HG03175 (cell line): Measurements from ENCODE around the gene RPL32.
"Not testable (repeated sequence)": the region's sequence is repeated elsewhere in the genome, so short reads cannot be mapped to it uniquely, and the experiment has no call there.

ENCODE experiments used
- ATAC-seq: cut with Tn5 transposase; IDR thresholded peaks from one replicate; pipeline ENCODE4 v1.9.1; 2021; ENCODE audit warnings: mild to moderate bottlenecking, moderate library complexity; ENCODE audit not compliant: unreplicated experiment

Gene RPL32

GRCh38 chr3:12810013-12810780, 31.2 kb downstream of the RPL32 start:
- peak; percentile 98 for ATAC-seq

GRCh38 chr3:12809435-12809834, 31.9 kb downstream of the RPL32 start:
- no peak for ATAC-seq

GRCh38 chr3:12809001-12809400, 32.4 kb downstream of the RPL32 start:
- no peak for ATAC-seq

- no peak for ATAC-seq
Measured at GRCh38 chr3:12808587-12808986, 32.8 kb downstream of the RPL32 start.

GRCh38 chr3:12807601-12808359, 33.6 kb downstream of the RPL32 start:
- ATAC-seq, result no peak

GRCh38 chr3:12807066-12807465, 34.3 kb downstream of the RPL32 start:
- no peak for ATAC-seq

- ATAC-seq, result no peak
Measured at GRCh38 chr3:12803371-12803770, 38.0 kb downstream of the RPL32 start.

GRCh38 chr3:12799525-12800440, 41.6 kb downstream of the RPL32 start:
- no peak for ATAC-seq

- ATAC-seq, result no peak
Measured at GRCh38 chr3:12798559-12799179, 42.7 kb downstream of the RPL32 start.

- no peak for ATAC-seq
Measured at GRCh38 chr3:12797892-12798558, 43.3 kb downstream of the RPL32 start.

- ATAC-seq, result no peak
Measured at GRCh38 chr3:12797124-12797891, 44.1 kb downstream of the RPL32 start.

- ATAC-seq, result peak; percentile 55
Measured at GRCh38 chr3:12796171-12797123, 44.9 kb downstream of the RPL32 start, which contains the start of gene CAND2. CAND2 (plus strand) TSS chr3:12796680; CDS start chr3:12796721, 41 bp downstream.

- ATAC-seq, result no peak
Measured at GRCh38 chr3:12793701-12794100, 47.7 kb downstream of the RPL32 start.

- ATAC-seq, result no peak
Measured at GRCh38 chr3:12791430-12791829, 49.9 kb downstream of the RPL32 start.

- not testable (repeated sequence) for ATAC-seq
Measured at GRCh38 chr3:12787967-12788690, 53.2 kb downstream of the RPL32 start.

- not testable (repeated sequence) for ATAC-seq
Measured at GRCh38 chr3:12787346-12787745, 54.0 kb downstream of the RPL32 start.

GRCh38 chr3:12785096-12785495, 56.3 kb downstream of the RPL32 start:
- ATAC-seq, result no peak
